A549 (cell line): ENCODE results near the gene CLASP2. TPM values are rescaled to one million over a fixed set of nuclear protein-coding genes. Genes with fewer than 3 reads are reported as not detected.
A peak's percentile ranks its signal among the peaks of the same experiment; 100 is the strongest.

Source experiments
- ATAC-seq, 2 experiments: fragments of 200-7000 bp in 1 of 2; fragments of >200 bp in 1 of 2; cut with Nextera tagmentation in 1 of 2; cut with Tn5 transposase in 1 of 2; 3 replicates each; pipeline versions ENCODE4 v1.8.0 to v1.9.1; 2018 to 2020; ENCODE audit warnings: mild to moderate bottlenecking in 1 of 2, moderate library complexity in 1 of 2
- CTCF ChIA-PET: fragments of 300-600 bp; sonication (Branson Sonifier 250); formaldehyde crosslinking; extraction: SDS; loops from one replicate; lab custom pipeline; 2021; ENCODE audit warnings: antibody characterized with exemption, inconsistent platforms; lab: Yijun Ruan, JAX
- POLR2A ChIA-PET: fragments of 350-600 bp; formaldehyde crosslinking; extraction: SDS; loops from one replicate; lab custom pipeline; 2021; ENCODE audit warnings: antibody characterized with exemption, inconsistent platforms; lab: Yijun Ruan, JAX
- DNase-seq, 2 experiments: peaks; one replicate each; pipeline versions ENCODE4 v3.0.0 to v3.0.0-alpha.2; 2011 to 2016; ENCODE audit warnings: low read depth in 1 of 2, low spot score in 1 of 2
- FAIRE-seq: peaks from 2 replicates; lab custom pipeline; 2011; peaks lifted over from hg19 to GRCh38; lab: Jason Lieb, UNC
- H3K27ac ChIP-seq, 2 experiments: fragments of >200 bp; sonication (Bioruptor Twin); formaldehyde crosslinking; 3 replicates each; pipeline ENCODE4 v1.5.1; 2016 to 2017
- H3K4me1 ChIP-seq: fragments of >200 bp; sonication (Bioruptor Twin); formaldehyde crosslinking; 3 replicates; pipeline ENCODE4 v1.6.1; 2016
- H3K4me2 ChIP-seq: fragments of >200 bp; sonication (Bioruptor Twin); formaldehyde crosslinking; 3 replicates; pipeline ENCODE4 v1.6.1; 2016
- H3K4me3 ChIP-seq: fragments of >200 bp; sonication (Bioruptor Twin); formaldehyde crosslinking; 3 replicates; pipeline ENCODE4 v1.5.1; 2016
- H3K9me3 ChIP-seq: fragments of >200 bp; sonication (Bioruptor Twin); formaldehyde crosslinking; 3 replicates; pipeline ENCODE4 v1.6.1; 2016
- ATOH8 ChIP-seq: fragments of 250-450 bp; sonication (Bioruptor Pico); IDR thresholded peaks from 2 replicates; pipeline ENCODE4 v1.5.0; 2020; ENCODE audit warnings: low read depth, mild to moderate bottlenecking, moderate library complexity
- CHD2 ChIP-seq: fragments of 150-350 bp; IDR thresholded peaks from 2 replicates; pipeline ENCODE4 v1.6.1; 2014; ENCODE audit warnings: low read length; ENCODE audit not compliant: partially characterized antibody
- E2F6 ChIP-seq: IDR thresholded peaks from 2 replicates; pipeline ENCODE4 v1.6.1; 2012; ENCODE audit warnings: low read depth, borderline replicate concordance
- ELK1 ChIP-seq: fragments of 150-350 bp; IDR thresholded peaks from 2 replicates; pipeline ENCODE4 v1.6.1; 2014; ENCODE audit warnings: low read depth, mild to moderate bottlenecking, low read length
- EP300 ChIP-seq, 2 experiments: fragments of >200 bp; sonication (Bioruptor Twin); formaldehyde crosslinking; IDR thresholded peaks; 2 replicates in 1 of 2; 3 replicates in 1 of 2; pipeline ENCODE4 v1.6.1; 2016 to 2017
- ESRRA ChIP-seq: fragments of 150-350 bp; IDR thresholded peaks from 2 replicates; pipeline ENCODE4 v1.6.1; 2014; ENCODE audit warnings: mild to moderate bottlenecking, low read length, borderline replicate concordance
- FOXS1 ChIP-seq: fragments of 250-450 bp; sonication (Bioruptor Pico); IDR thresholded peaks from 2 replicates; pipeline ENCODE4 v1.5.0; 2020; ENCODE audit warnings: mild to moderate bottlenecking, moderate library complexity
- GATA3 ChIP-seq: IDR thresholded peaks from 2 replicates; pipeline ENCODE4 v1.6.1; 2012; ENCODE audit warnings: borderline replicate concordance
- HES2 ChIP-seq: fragments of >200 bp; sonication (Bioruptor Twin); formaldehyde crosslinking; IDR thresholded peaks from 2 replicates; pipeline ENCODE4 v1.6.1; 2016
- HOXA7 ChIP-seq: fragments of 250-450 bp; sonication (Bioruptor Pico); IDR thresholded peaks from 2 replicates; pipeline ENCODE4 v1.5.0; 2020; ENCODE audit warnings: mild to moderate bottlenecking, moderate library complexity
- HOXB13 ChIP-seq: fragments of 250-450 bp; sonication (Bioruptor Pico); IDR thresholded peaks from 2 replicates; pipeline ENCODE4 v1.5.0; 2020; ENCODE audit warnings: low read depth, mild to moderate bottlenecking, moderate library complexity
- HOXB5 ChIP-seq: fragments of 250-450 bp; sonication (Bioruptor Pico); IDR thresholded peaks from 2 replicates; pipeline ENCODE4 v1.5.0; 2020; ENCODE audit warnings: mild to moderate bottlenecking, moderate library complexity
- JUN ChIP-seq, 2 experiments: fragments of >200 bp; sonication (Bioruptor Twin); formaldehyde crosslinking; IDR thresholded peaks; 2 replicates in 1 of 2; 3 replicates in 1 of 2; pipeline ENCODE4 v1.6.1; 2016 to 2017
- JUNB ChIP-seq: fragments of >200 bp; sonication (Bioruptor Twin); formaldehyde crosslinking; IDR thresholded peaks from 2 replicates; pipeline ENCODE4 v1.6.1; 2016
- KDM5A ChIP-seq: fragments of 200-600 bp; sonication (generic); IDR thresholded peaks from 2 replicates; pipeline ENCODE4 v1.6.1; 2016; ENCODE audit warnings: antibody characterized with exemption, mild to moderate bottlenecking
- MAFK ChIP-seq: fragments of 450-650 bp; IDR thresholded peaks from 2 replicates; pipeline ENCODE4 v1.6.1; 2014; ENCODE audit not compliant: partially characterized antibody
- PHF8 ChIP-seq: fragments of 200-600 bp; sonication (generic); IDR thresholded peaks from 2 replicates; pipeline ENCODE4 v1.6.1; 2016; ENCODE audit warnings: low read depth, mild to moderate bottlenecking, antibody characterized with exemption, moderate library complexity, borderline replicate concordance
- POLR2A ChIP-seq: IDR thresholded peaks from 2 replicates; pipeline ENCODE4 v1.6.1; 2012; ENCODE audit warnings: mild to moderate bottlenecking, low read length
- RAD21 ChIP-seq, 2 experiments: fragments of >200 bp in 1 of 2; sonication (Bioruptor Twin) in 1 of 2; formaldehyde crosslinking in 1 of 2; IDR thresholded peaks in 1 of 2; conservative IDR thresholded peaks in 1 of 2; 2 replicates in 1 of 2; 3 replicates in 1 of 2; pipeline ENCODE4 v1.6.1; 2012 to 2018; ENCODE audit warnings: inconsistent platforms in 1 of 2
- RCOR1 ChIP-seq: fragments of 150-350 bp; IDR thresholded peaks from 2 replicates; pipeline ENCODE4 v1.6.1; 2014; ENCODE audit warnings: antibody characterized with exemption, low read length, low read depth
- REST ChIP-seq: fragments of 200-600 bp; sonication (generic); IDR thresholded peaks from 2 replicates; pipeline ENCODE4 v1.6.1; 2016; ENCODE audit warnings: antibody characterized with exemption, mild to moderate bottlenecking, moderate library complexity
- RFX5 ChIP-seq: fragments of 450-650 bp; IDR thresholded peaks from 2 replicates; pipeline ENCODE4 v1.7.1; 2014; ENCODE audit warnings: antibody characterized with exemption, mild to moderate bottlenecking, moderate library complexity
- SMC3 ChIP-seq: fragments of >200 bp; sonication (Bioruptor Twin); formaldehyde crosslinking; IDR thresholded peaks from 3 replicates; pipeline ENCODE4 v1.6.1; 2018; ENCODE audit warnings: inconsistent platforms
- USF2 ChIP-seq: fragments of 450-650 bp; IDR thresholded peaks from 2 replicates; pipeline ENCODE4 v1.6.1; 2014; ENCODE audit warnings: antibody characterized with exemption
- ZC3H11A ChIP-seq: fragments of 450-650 bp; IDR thresholded peaks from 2 replicates; pipeline ENCODE4 v1.6.1; 2014; ENCODE audit warnings: antibody characterized with exemption, mild to moderate bottlenecking
- ZSCAN20 ChIP-seq: fragments of 250-450 bp; sonication (Bioruptor Pico); IDR thresholded peaks from 2 replicates; pipeline ENCODE4 v1.8.0; 2022; ENCODE audit warnings: mild to moderate bottlenecking, moderate library complexity
- WGBS: methylation state at CpG from one replicate; pipeline ENCODE4 v1.1.6; 2017; ENCODE audit errors: missing lambda C conversion rate; 5-methylcytosine and 5-hydroxymethylcytosine counted together
- polyA plus RNA-seq, 4 experiments: library from polyadenylated mRNA; depleted of rRNA in 3 of 4; stranded (reverse); fragments of >200 nt; fragmentation: RNase III in 1 of 4; extraction: RNeasy Plus Mini Kit Qiagen cat#74134 plus additional on column Dnase treatment in 1 of 4; gene quantifications; 2 replicates in 3 of 4; 3 replicates in 1 of 4; pipeline ENCODE4 v1.2.3, GENCODE V29; 2011 to 2017

Gene CLASP2
- polyA plus RNA-seq, 2 of the 4 experiments (the other 2 are of a cell fraction): 18.1 to 66.5 TPM

GRCh38 chr3:33577588-33577987 is 140.5 kb downstream of the CLASP2 start:
- no peak for ATAC-seq
- TF ChIP-seq RCOR1 (no peak), EP300 (IDR thresholded peaks at IDR 0.05) (no peak), ZSCAN20 (CRISPR knock-in tag) (no peak), JUNB (no peak), HOXB5 (CRISPR knock-in tag) (no peak), ZC3H11A (no peak), CHD2 (no peak), ESRRA (no peak), REST (no peak), JUN (IDR thresholded peaks at IDR 0.05) (no peak), MAFK (no peak), HES2 (no peak), POLR2A (no peak), SMC3 (no peak), RFX5 (no peak), HOXA7 (CRISPR knock-in tag) (no peak), PHF8 (no peak), FOXS1 (CRISPR knock-in tag) (no peak), RAD21 (conservative IDR thresholded peaks at IDR 0.05 in 1 of 2, IDR thresholded peaks at IDR 0.05 in 1 of 2) (no peak), USF2 (no peak)
- no peaks in the 10 kb centered on the region for H3K9me3 ChIP-seq
- ChIA-PET CTCF (interaction anchor here (1.0 kb wide), 1 partner anchor 20 kb away, joined by 3 read pairs; no protein-coding TSS in a partner anchor), POLR2A (no interaction called here)
- H3K27ac ChIP-seq: peak overlapping the region; percentile 30 to 64; a peak in 2 of 6 replicates
- no peak for DNase-seq
- WGBS: 89% methylated on average over 1 of the region's 1 CpG
- peaks cover 48% of the 10 kb centered on the region for H3K4me1 ChIP-seq
- no peak overlapping the region for H3K4me3 ChIP-seq
- no peak overlapping the region; the same call in 2 of the 3 replicates for H3K4me2 ChIP-seq
- FAIRE-seq: no peak

- 83% methylated on average over 3 of the region's 3 CpGs for WGBS
- DNase-seq (no peak), ATAC-seq (no peak), FAIRE-seq (no peak)
- TF ChIP-seq KDM5A: no peak
- TF ChIP-seq ELK1: no peak
- no peak for TF ChIP-seq HOXA7 (CRISPR knock-in tag)
- no peak for TF ChIP-seq HOXB5 (CRISPR knock-in tag)
- TF ChIP-seq GATA3: no peak
- no peak for TF ChIP-seq RFX5
- TF ChIP-seq E2F6: no peak
- no peak for TF ChIP-seq HOXB13 (CRISPR knock-in tag)
- TF ChIP-seq ATOH8: no peak
- H3K27ac ChIP-seq: peak overlapping the region in 1 of 2 experiments; percentile 16; a peak in 1 of 6 replicates
- CTCF ChIA-PET: interaction anchor here (1.0 kb wide), 1 partner anchor 20 kb away, joined by 3 read pairs; no protein-coding TSS in a partner anchor
- POLR2A ChIA-PET: no interaction called here
- no peaks in the 10 kb centered on the region for H3K9me3 ChIP-seq
- H3K4me1 ChIP-seq: peaks cover 44% of the 10 kb centered on the region
- H3K4me3 ChIP-seq: no peak overlapping the region
- H3K4me2 ChIP-seq: no peak overlapping the region
Observed at GRCh38 chr3:33577173-33577572, 140.9 kb downstream of the CLASP2 start.
